H1 (cell line): ENCODE results near the gene VGLL2. TPM values are rescaled to one million over a fixed set of nuclear protein-coding genes. Genes with fewer than 3 reads are reported as not detected.

Experiments used
- CTCF ChIA-PET: fragments of 300-600 bp; sonication (Branson Sonifier 250); formaldehyde crosslinking; loops from one replicate; lab custom pipeline; 2021; ENCODE audit not compliant: partially characterized antibody; lab: Charles Lee
- POLR2A ChIA-PET: fragments of 300-600 bp; sonication (Branson Sonifier 250); formaldehyde crosslinking; loops from one replicate; lab custom pipeline; 2021; ENCODE audit warnings: inconsistent platforms; ENCODE audit not compliant: partially characterized antibody; lab: Charles Lee
- DNase-seq, 2 experiments: peaks; one replicate each; pipeline versions ENCODE4 v3.0.0 to v3.0.0-alpha.2; 2010 to 2022; ENCODE audit warnings: low spot score in 2 of 2, low read depth in 1 of 2, mixed read lengths in 1 of 2
- FAIRE-seq: peaks from 2 replicates; lab custom pipeline; 2011; peaks lifted over from hg19 to GRCh38; lab: Jason Lieb, UNC
- H2AFZ ChIP-seq: 2 replicates; pipeline ENCODE4 v1.8.1; 2012; ENCODE audit warnings: low read length, inconsistent platforms
- H2AK5ac ChIP-seq: 2 replicates; pipeline ENCODE4 v1.6.1; 2013; ENCODE audit warnings: low read depth, low read length
- H2BK120ac ChIP-seq: replicated peaks from 2 replicates; pipeline ENCODE3; 2013; ENCODE audit warnings: low read depth, low read length, inconsistent platforms
- H2BK12ac ChIP-seq: 2 replicates; pipeline ENCODE4 v1.6.1; 2013; ENCODE audit warnings: low read depth, low read length
- H2BK15ac ChIP-seq: 2 replicates; pipeline ENCODE4 v1.6.1; 2013; ENCODE audit warnings: low read length
- H2BK20ac ChIP-seq: 2 replicates; pipeline ENCODE4 v1.6.1; 2013; ENCODE audit warnings: low read length
- H2BK5ac ChIP-seq: 2 replicates; pipeline ENCODE4 v1.6.1; 2013; ENCODE audit warnings: low read depth, low read length
- H3K14ac ChIP-seq: 2 replicates; pipeline ENCODE4 v1.6.1; 2013; ENCODE audit warnings: inconsistent platforms; ENCODE audit not compliant: insufficient read length
- H3K18ac ChIP-seq: 2 replicates; pipeline ENCODE4 v1.6.1; 2013; ENCODE audit warnings: low read length; ENCODE audit errors: extremely low read depth
- H3K23ac ChIP-seq: 2 replicates; pipeline ENCODE4 v1.6.1; 2013; ENCODE audit warnings: inconsistent platforms; ENCODE audit not compliant: insufficient read length
- H3K23me2 ChIP-seq: 2 replicates; pipeline ENCODE4 v1.6.1; 2013; ENCODE audit warnings: low read depth, low read length
- H3K27ac ChIP-seq: 2 replicates; pipeline ENCODE4 v1.6.1; 2011; ENCODE audit warnings: low read depth, low read length, inconsistent platforms
- H3K27me3 ChIP-seq, 4 experiments: replicated peaks in 1 of 4; 1 replicate in 1 of 4; 2 replicates in 3 of 4; pipeline versions ENCODE4 v1.6.1 to v1.8.1; 2011 to 2013; ENCODE audit warnings: low read length in 3 of 4, mild to moderate bottlenecking in 3 of 4, inconsistent platforms in 2 of 4, mixed read lengths in 2 of 4, moderate library complexity in 1 of 4; ENCODE audit not compliant: control insufficient read depth in 3 of 4, insufficient read depth in 3 of 4; ENCODE audit errors: extremely low read depth in 1 of 4
- H3K36me3 ChIP-seq, 4 experiments: 2 replicates each; pipeline versions ENCODE4 v1.6.1 to v1.8.1; 2011 to 2013; ENCODE audit warnings: mild to moderate bottlenecking in 4 of 4, low read length in 3 of 4, moderate library complexity in 2 of 4, control low read depth in 1 of 4, inconsistent platforms in 1 of 4; ENCODE audit not compliant: insufficient read depth in 4 of 4, control insufficient read depth in 2 of 4
- H3K4ac ChIP-seq: replicated peaks from 2 replicates; pipeline ENCODE3; 2013; ENCODE audit warnings: low read length, low read depth, mixed read lengths, inconsistent platforms; ENCODE audit not compliant: insufficient read length
- H3K4me1 ChIP-seq, 4 experiments: replicated peaks in 1 of 4; 1 replicate in 1 of 4; 2 replicates in 3 of 4; pipeline versions ENCODE4 v1.6.1 to v1.8.1; 2011 to 2013; ENCODE audit warnings: low read length in 3 of 4, inconsistent platforms in 2 of 4, mixed read lengths in 1 of 4; ENCODE audit not compliant: insufficient read depth in 4 of 4, control insufficient read depth in 3 of 4
- H3K4me2 ChIP-seq, 2 experiments: 2 replicates each; pipeline versions ENCODE4 v1.6.1 to v1.8.1; 2011 to 2013; ENCODE audit warnings: low read depth in 2 of 2, low read length in 2 of 2, control low read depth in 1 of 2, inconsistent platforms in 1 of 2, mild to moderate bottlenecking in 1 of 2; ENCODE audit not compliant: insufficient read depth in 1 of 2
- H3K4me3 ChIP-seq, 4 experiments: fragments of 200-600, 300-600 bp in 1 of 4; sonication (generic), shearing (Covaris generic), sonication (Bioruptor Twin) in 1 of 4; 2 replicates each; pipeline versions ENCODE4 v1.5.1 to v1.8.1; 2011 to 2016; ENCODE audit warnings: low read length in 4 of 4, low read depth in 3 of 4, control low read depth in 2 of 4, inconsistent platforms in 2 of 4, mild to moderate bottlenecking in 2 of 4, mixed read lengths in 1 of 4, moderate library complexity in 1 of 4; ENCODE audit not compliant: insufficient read depth in 2 of 4; ENCODE audit errors: extremely low read depth in 1 of 4
- H3K56ac ChIP-seq: replicated peaks from 2 replicates; pipeline ENCODE3; 2013; ENCODE audit warnings: low read depth, mild to moderate bottlenecking, mixed read lengths, low read length, inconsistent platforms; ENCODE audit not compliant: insufficient read length
- H3K79me1 ChIP-seq: 2 replicates; pipeline ENCODE4 v1.6.1; 2013; ENCODE audit warnings: low read depth, low read length, control low read depth
- H3K79me2 ChIP-seq, 2 experiments: 2 replicates each; pipeline versions ENCODE4 v1.6.1 to v1.8.1; 2012 to 2013; ENCODE audit warnings: low read length in 2 of 2, mild to moderate bottlenecking in 2 of 2, inconsistent platforms in 1 of 2; ENCODE audit not compliant: insufficient read depth in 2 of 2, control insufficient read depth in 1 of 2
- H3K9ac ChIP-seq, 4 experiments: replicated peaks in 1 of 4; 1 replicate in 1 of 4; 2 replicates in 3 of 4; pipeline versions ENCODE4 v1.6.1 to v1.8.1; 2011 to 2013; ENCODE audit warnings: low read depth in 3 of 4, low read length in 3 of 4, control low read depth in 2 of 4, mild to moderate bottlenecking in 2 of 4, moderate library complexity in 2 of 4, inconsistent platforms in 1 of 4; ENCODE audit errors: extremely low read depth in 1 of 4
- H3K9me3 ChIP-seq, 2 experiments: 2 replicates each; pipeline versions ENCODE4 v1.6.1 to v1.8.1; 2012 to 2013; ENCODE audit warnings: mild to moderate bottlenecking in 2 of 2, moderate library complexity in 2 of 2, control low read depth in 1 of 2, inconsistent platforms in 1 of 2, low read depth in 1 of 2, low read length in 1 of 2, mixed read lengths in 1 of 2; ENCODE audit not compliant: insufficient read depth in 2 of 2
- H4K20me1 ChIP-seq, 2 experiments: replicated peaks in 1 of 2; 2 replicates each; pipeline versions ENCODE3 to v1.8.1; 2011 to 2013; ENCODE audit warnings: inconsistent platforms in 2 of 2, low read length in 2 of 2, mild to moderate bottlenecking in 1 of 2; ENCODE audit not compliant: insufficient read depth in 2 of 2, control insufficient read depth in 1 of 2
- H4K5ac ChIP-seq: 2 replicates; pipeline ENCODE4 v1.6.1; 2013; ENCODE audit warnings: low read length, low read depth, mixed read lengths, inconsistent platforms; ENCODE audit not compliant: insufficient read length
- H4K8ac ChIP-seq: 2 replicates; pipeline ENCODE4 v1.8.0; 2013; ENCODE audit warnings: mild to moderate bottlenecking, moderate library complexity, low read length, inconsistent platforms; ENCODE audit not compliant: insufficient read depth; ENCODE audit errors: extremely low read depth
- H4K91ac ChIP-seq: replicated peaks from 2 replicates; pipeline ENCODE3; 2013; ENCODE audit warnings: low read length, mixed read lengths, inconsistent platforms; ENCODE audit not compliant: insufficient read length
- BRCA1 ChIP-seq: IDR thresholded peaks from 2 replicates; pipeline ENCODE4 v1.6.1; 2012; ENCODE audit warnings: low read depth, low read length, improper control_type of control experiment
- CREB1 ChIP-seq: IDR thresholded peaks from 2 replicates; pipeline ENCODE4 v1.6.1; 2012; ENCODE audit warnings: inconsistent platforms
- MAFK ChIP-seq: IDR thresholded peaks from 2 replicates; pipeline ENCODE4 v1.6.1; 2012; ENCODE audit warnings: low read depth, mild to moderate bottlenecking, improper control_type of control experiment, low read length
- PHF8 ChIP-seq: fragments of 200-600 bp; sonication (generic); conservative IDR thresholded peaks from 2 replicates; pipeline ENCODE4 v1.7.1; 2012; ENCODE audit warnings: low read depth, mild to moderate bottlenecking, inconsistent platforms, low read length, moderate library complexity
- SIRT6 ChIP-seq: IDR thresholded peaks from one replicate; pipeline ENCODE4 v1.7.1; 2012; ENCODE audit warnings: low read length, inconsistent platforms
- SP1 ChIP-seq: IDR thresholded peaks from 2 replicates; pipeline ENCODE4 v1.6.1; 2011; ENCODE audit warnings: low read depth, low read length
- SUZ12 ChIP-seq: fragments of 200-600 bp; sonication (generic); IDR thresholded peaks from 2 replicates; pipeline ENCODE4 v1.6.1; 2012; ENCODE audit warnings: mild to moderate bottlenecking, inconsistent platforms, low read length, moderate library complexity, mixed read lengths
- TAF7 ChIP-seq: optimal IDR thresholded peaks from 2 replicates; pipeline ENCODE3; 2011; ENCODE audit warnings: low read depth, mild to moderate bottlenecking, inconsistent platforms, low read length, moderate library complexity, borderline replicate concordance
- TCF12 ChIP-seq: IDR thresholded peaks from 2 replicates; pipeline ENCODE4 v1.6.1; 2011; ENCODE audit warnings: low read depth, mild to moderate bottlenecking, low read length
- YY1 ChIP-seq: IDR thresholded peaks from 2 replicates; pipeline ENCODE4 v1.6.1; 2011; ENCODE audit warnings: low read depth, mild to moderate bottlenecking, low read length
- WGBS, 2 experiments: shearing (Covaris generic) in 1 of 2; methylation state at CpG; one replicate each; pipeline versions ENCODE4 v1.1.6 to v1.1.7; 2013 to 2015; ENCODE audit warnings: low lambda C conversion rate in 2 of 2, mixed read lengths in 2 of 2, inconsistent platforms in 1 of 2, low coverage in 1 of 2, missing lambda C conversion rate in 1 of 2; ENCODE audit not compliant: insufficient replicate concordance in 2 of 2, insufficient coverage in 1 of 2, insufficient read length in 1 of 2; ENCODE audit errors: extremely low coverage in 1 of 2, missing lambda C conversion rate in 1 of 2; 5-methylcytosine and 5-hydroxymethylcytosine counted together
- polyA plus RNA-seq, 7 experiments: library from polyadenylated mRNA; depleted of rRNA in 3 of 7; stranded (reverse) in 5 of 7; unstranded in 2 of 7; fragments of >200 nt in 5 of 7; fragments of 200-250 nt in 2 of 7; gene quantifications; 1 replicate in 5 of 7; 2 replicates in 1 of 7; 4 replicates in 1 of 7; pipeline versions ENCODE4 v1.2.1 to v1.2.3, GENCODE V29; 2011 to 2013; ENCODE audit warnings: missing spikeins in 2 of 7, mixed read lengths in 2 of 7
- total RNA-seq: library from RNA; stranded (reverse); fragmentation: NEBNext Ultra II Directional; extraction: Animal tissue kit (Norgen Biotek cat#: 25700); gene quantifications from 2 replicates; pipeline ENCODE4 v1.2.1, GENCODE V29; 2021
- TF ChIP-seq, protein P1 (sequence below): IDR thresholded peaks from 2 replicates; pipeline ENCODE4 v1.6.1; 2011; ENCODE audit warnings: low read depth, mild to moderate bottlenecking, low read length; ENCODE audit not compliant: insufficient read depth
- TF ChIP-seq, protein P2 (sequence below), 3 experiments: IDR thresholded peaks; 1 replicate in 2 of 3; 2 replicates in 1 of 3; pipeline versions ENCODE4 v1.5.1 to v1.6.1; 2011; ENCODE audit warnings: low read length in 3 of 3, mild to moderate bottlenecking in 3 of 3, inconsistent platforms in 2 of 3, low read depth in 1 of 3, moderate library complexity in 1 of 3; ENCODE audit not compliant: insufficient read depth in 1 of 3; ENCODE audit errors: control extremely low read depth in 1 of 3

Gene VGLL2
- total and polyA plus RNA-seq, 2 of the 8 experiments (the other 6 are each of a cell fraction or from before 2014, with no cell fraction given), result not detected

DNA sequence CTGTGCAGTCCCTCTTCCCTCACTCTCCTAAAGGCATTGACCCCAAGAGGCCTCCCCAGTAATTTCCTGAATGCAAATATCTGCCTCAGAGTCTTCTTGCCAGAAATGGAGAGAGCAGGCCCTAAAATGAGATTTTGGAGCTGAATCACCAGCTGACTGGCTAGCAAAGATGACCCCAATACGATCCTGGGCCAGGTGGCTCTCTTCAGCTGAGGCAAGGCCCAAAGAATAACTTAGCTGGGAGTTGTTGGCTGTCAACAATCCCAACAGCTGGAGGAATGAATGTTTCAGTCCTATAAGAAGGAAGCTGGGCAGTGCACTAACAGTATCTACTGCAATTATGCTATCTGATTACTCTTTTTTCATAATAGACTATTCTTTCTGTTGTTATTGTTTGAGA, 37.2 kb upstream of the VGLL2 start:
- Histone ChIP-seq H3K23ac (no peak overlapping the region), H4K5ac (no peak overlapping the region), H3K79me1 (no peaks in the 10 kb centered on the region), H3K56ac (no peak overlapping the region), H3K79me2 (no peaks in the 10 kb centered on the region), H2BK20ac (no peak overlapping the region), H3K9ac (no peak overlapping the region), H3K4me2 (no peak overlapping the region), H2BK15ac (no peak overlapping the region), H3K18ac (no peak overlapping the region), H3K27me3 (no peaks in the 10 kb centered on the region), H4K8ac (no peak overlapping the region), H4K91ac (no peak overlapping the region), H2AFZ (no peak overlapping the region), H3K23me2 (no peaks in the 10 kb centered on the region), H4K20me1 (no peaks in the 10 kb centered on the region), H3K27ac (no peak overlapping the region), H2BK12ac (no peak overlapping the region), H3K14ac (no peak overlapping the region), H3K4me3 (no peak overlapping the region), H2BK5ac (no peak overlapping the region), H3K4me1 (no peaks in the 10 kb centered on the region), H2BK120ac (no peak overlapping the region), H3K9me3 (no peaks in the 10 kb centered on the region), H3K36me3 (no peaks in the 10 kb centered on the region), H2AK5ac (no peak overlapping the region), H3K4ac (no peak overlapping the region)
- DNase-seq (no peak), FAIRE-seq (no peak)
- 100% methylated on average over 1 of the region's 1 CpG; no CpG with 5 or more reads in 1 of the 2 experiments for WGBS, 2 experiments
- ChIA-PET POLR2A (no interaction called here), CTCF (interaction anchor here (0.9 to 1.6 kb wide), 3 partner anchors 13 to 108 kb away, joined by 3 to 4 read pairs (median 3); no protein-coding TSS in a partner anchor)
- TF ChIP-seq SP1 (no peak), TCF12 (no peak), PHF8 (no peak), MAFK (no peak), YY1 (no peak), CREB1 (no peak), TAF7 (no peak), BRCA1 (no peak), SIRT6 (no peak), SUZ12 (no peak)
- TF ChIP-seq, protein P1, sequence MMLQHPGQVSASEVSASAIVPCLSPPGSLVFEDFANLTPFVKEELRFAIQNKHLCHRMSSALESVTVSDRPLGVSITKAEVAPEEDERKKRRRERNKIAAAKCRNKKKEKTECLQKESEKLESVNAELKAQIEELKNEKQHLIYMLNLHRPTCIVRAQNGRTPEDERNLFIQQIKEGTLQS, result no peak
- TF ChIP-seq, protein P2, sequence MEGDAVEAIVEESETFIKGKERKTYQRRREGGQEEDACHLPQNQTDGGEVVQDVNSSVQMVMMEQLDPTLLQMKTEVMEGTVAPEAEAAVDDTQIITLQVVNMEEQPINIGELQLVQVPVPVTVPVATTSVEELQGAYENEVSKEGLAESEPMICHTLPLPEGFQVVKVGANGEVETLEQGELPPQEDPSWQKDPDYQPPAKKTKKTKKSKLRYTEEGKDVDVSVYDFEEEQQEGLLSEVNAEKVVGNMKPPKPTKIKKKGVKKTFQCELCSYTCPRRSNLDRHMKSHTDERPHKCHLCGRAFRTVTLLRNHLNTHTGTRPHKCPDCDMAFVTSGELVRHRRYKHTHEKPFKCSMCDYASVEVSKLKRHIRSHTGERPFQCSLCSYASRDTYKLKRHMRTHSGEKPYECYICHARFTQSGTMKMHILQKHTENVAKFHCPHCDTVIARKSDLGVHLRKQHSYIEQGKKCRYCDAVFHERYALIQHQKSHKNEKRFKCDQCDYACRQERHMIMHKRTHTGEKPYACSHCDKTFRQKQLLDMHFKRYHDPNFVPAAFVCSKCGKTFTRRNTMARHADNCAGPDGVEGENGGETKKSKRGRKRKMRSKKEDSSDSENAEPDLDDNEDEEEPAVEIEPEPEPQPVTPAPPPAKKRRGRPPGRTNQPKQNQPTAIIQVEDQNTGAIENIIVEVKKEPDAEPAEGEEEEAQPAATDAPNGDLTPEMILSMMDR (IDR thresholded peaks at IDR 0.05; ENCODE audit: control extremely low read depth in 1 of 3, insufficient read depth in 1 of 3, low read depth in 1 of 3, low read length in 3 of 3), result no peak
